GM10248 (cell line): ENCODE measurements around the gene SLC27A2.
A peak's percentile ranks its signal among the peaks of the same experiment; 100 is the strongest.
"Not testable (repeated sequence)": the region's sequence is repeated elsewhere in the genome, so short reads cannot be mapped to it uniquely, and the experiment has no call there.

Experiments
- CTCF ChIA-PET: fragments of 300-600 bp; sonication (Branson Sonifier 250); formaldehyde crosslinking; extraction: SDS; loops from one replicate; lab custom pipeline; 2021; ENCODE audit warnings: antibody characterized with exemption; lab: Yijun Ruan, JAX
- POLR2A ChIA-PET: fragments of 350-650 bp; sonication (Branson Sonifier 250); formaldehyde crosslinking; extraction: SDS; loops from one replicate; lab custom pipeline; 2020; ENCODE audit warnings: antibody characterized with exemption; lab: Yijun Ruan, JAX
- DNase-seq: peaks from one replicate; pipeline ENCODE4 v3.0.0; 2012; ENCODE audit errors: extremely low spot score
- TF ChIP-seq, protein P1 (sequence below): IDR thresholded peaks from 2 replicates; pipeline ENCODE4 v1.5.1; 2012; ENCODE audit warnings: mild to moderate bottlenecking, low read depth; ENCODE audit errors: extremely low read depth, missing control alignments, control extremely low read depth

Gene SLC27A2

DNA sequence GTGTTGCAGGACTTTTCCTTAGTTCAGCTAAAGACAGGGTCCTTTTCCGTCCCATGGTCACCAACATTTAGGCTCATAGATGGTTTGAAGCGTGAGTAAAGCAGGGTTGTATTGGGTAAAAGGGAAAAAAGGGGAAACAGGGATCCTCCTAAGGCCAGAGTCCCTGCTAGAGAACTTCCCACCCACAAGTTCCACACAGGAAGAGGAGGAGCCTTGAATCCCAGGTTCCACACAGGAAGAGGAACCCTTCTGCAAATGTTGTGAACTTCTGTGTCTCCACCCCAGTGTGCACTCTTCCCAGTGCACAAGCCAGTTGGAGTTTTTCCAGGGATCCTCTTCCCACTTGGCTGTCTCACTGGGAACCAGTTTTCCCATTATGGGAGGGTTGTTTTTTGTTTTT is 35.4 kb upstream of the SLC27A2 start:
- POLR2A ChIA-PET, result no interaction called here
- TF ChIP-seq, protein P1, sequence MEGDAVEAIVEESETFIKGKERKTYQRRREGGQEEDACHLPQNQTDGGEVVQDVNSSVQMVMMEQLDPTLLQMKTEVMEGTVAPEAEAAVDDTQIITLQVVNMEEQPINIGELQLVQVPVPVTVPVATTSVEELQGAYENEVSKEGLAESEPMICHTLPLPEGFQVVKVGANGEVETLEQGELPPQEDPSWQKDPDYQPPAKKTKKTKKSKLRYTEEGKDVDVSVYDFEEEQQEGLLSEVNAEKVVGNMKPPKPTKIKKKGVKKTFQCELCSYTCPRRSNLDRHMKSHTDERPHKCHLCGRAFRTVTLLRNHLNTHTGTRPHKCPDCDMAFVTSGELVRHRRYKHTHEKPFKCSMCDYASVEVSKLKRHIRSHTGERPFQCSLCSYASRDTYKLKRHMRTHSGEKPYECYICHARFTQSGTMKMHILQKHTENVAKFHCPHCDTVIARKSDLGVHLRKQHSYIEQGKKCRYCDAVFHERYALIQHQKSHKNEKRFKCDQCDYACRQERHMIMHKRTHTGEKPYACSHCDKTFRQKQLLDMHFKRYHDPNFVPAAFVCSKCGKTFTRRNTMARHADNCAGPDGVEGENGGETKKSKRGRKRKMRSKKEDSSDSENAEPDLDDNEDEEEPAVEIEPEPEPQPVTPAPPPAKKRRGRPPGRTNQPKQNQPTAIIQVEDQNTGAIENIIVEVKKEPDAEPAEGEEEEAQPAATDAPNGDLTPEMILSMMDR, result no peak
- CTCF ChIA-PET, result interaction anchor here (0.6 to 2.3 kb wide), 7 partner anchors 8 to 1790 kb away, joined by 3 to 9 read pairs (median 6); no protein-coding TSS in a partner anchor
- no peak for DNase-seq

DNA sequence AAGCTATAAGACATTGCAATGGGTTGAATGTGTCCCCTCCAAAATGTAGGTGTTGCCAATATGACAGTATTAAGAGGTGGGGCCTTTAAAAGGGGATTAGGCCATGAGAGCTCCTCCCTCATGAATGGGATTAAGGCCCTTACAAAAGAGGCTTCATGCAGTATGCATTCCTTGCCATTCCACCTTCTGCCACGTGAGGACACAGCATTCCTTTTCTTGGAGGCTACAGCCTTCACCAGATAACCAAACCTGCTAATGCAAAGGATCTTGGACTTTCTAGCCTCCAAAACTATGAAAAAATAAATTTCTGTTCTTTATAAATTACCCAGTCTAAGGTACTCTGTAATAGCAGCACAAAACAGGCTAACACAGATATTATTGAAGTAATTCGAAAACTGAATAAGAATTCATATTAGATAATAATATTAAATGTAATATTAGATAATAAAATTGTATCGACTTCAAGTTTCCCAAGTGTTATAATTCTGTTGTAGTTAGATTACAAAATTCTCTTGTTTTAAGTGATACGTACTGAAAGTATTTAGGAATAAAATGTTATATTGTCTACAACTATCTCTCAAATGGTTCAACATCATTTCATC is 33.5 kb upstream of the SLC27A2 start:
- ChIA-PET POLR2A (no interaction called here), CTCF (interaction anchor here (1.0 to 1.6 kb wide), 5 partner anchors 9 to 1286 kb away, joined by 3 to 6 read pairs (median 3); partner anchors contain the start of gene GALK2)
- no peak for DNase-seq
- TF ChIP-seq, protein P1, result peak; percentile 50

DNA sequence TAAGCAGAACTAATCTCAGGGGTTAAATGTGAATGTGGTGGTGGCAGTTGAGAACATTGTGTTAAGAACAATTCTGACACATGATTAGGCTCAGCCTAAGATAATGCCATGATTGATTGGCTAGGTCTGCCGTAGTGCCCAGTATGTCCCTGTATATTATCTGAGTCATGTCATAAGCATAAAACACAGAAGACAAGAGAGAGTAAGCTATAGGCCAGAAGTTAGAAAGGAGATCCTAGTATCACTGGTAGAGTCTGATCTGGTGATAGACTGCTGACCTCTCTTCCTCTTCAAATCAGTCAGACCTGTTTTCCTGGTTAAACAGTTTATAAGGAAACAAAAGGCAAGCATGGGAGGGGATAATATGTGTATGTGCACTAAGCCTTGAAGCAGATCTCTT is 32.9 kb upstream of the SLC27A2 start:
- ChIA-PET POLR2A (no interaction called here), CTCF (interaction anchor here (1.0 to 1.6 kb wide), 4 partner anchors 8 to 1287 kb away, joined by 3 to 6 read pairs (median 4); no protein-coding TSS in a partner anchor)
- TF ChIP-seq, protein P1, result no peak
- no peak for DNase-seq

DNA sequence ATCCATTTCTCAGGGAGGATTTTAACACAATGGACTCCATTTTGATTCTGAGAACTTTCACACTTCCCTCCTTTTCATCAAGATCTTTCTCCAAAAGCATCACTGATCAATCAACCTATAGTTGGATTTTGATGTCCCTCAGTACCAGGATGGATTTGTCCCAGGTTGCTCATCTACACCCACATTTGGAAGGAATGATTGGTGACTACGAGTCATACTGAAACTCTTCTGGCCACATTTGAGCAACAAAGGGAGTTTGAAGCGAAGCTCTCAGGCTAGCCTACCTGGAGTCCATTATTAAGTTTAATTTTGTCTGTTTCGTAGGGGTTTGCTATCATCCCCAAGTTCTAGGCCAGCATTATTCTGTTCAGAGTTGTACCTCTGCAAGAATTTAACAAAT is 31.6 kb upstream of the SLC27A2 start:
- no peak for DNase-seq
- POLR2A ChIA-PET, result no interaction called here
- TF ChIP-seq, protein P1, result no peak
- CTCF ChIA-PET, result no interaction called here

DNA sequence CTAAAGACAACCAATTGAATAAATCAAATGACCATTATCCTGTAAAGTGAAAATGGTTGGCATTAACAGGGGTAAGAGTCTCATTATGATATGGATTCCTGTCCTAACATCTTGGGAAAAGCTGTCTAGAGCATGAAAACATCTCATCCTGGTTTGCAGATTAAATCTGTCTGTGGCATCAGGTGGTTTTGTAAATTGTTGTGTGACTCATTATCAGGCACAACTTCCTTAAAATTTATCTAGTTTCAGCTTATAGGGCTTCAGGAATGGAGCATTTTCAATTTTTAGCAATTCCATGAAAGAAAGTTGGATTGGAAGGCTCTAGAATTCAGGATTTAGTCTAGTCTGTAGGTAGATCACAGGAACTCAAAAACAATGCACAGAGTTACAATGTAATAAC is 31.1 kb upstream of the SLC27A2 start:
- POLR2A ChIA-PET, result no interaction called here
- TF ChIP-seq, protein P1, result no peak
- CTCF ChIA-PET, result interaction anchor here (1.1 to 1.2 kb wide), 2 partner anchors 9 to 165 kb away, joined by 3 read pairs; no protein-coding TSS in a partner anchor
- no peak for DNase-seq

DNA sequence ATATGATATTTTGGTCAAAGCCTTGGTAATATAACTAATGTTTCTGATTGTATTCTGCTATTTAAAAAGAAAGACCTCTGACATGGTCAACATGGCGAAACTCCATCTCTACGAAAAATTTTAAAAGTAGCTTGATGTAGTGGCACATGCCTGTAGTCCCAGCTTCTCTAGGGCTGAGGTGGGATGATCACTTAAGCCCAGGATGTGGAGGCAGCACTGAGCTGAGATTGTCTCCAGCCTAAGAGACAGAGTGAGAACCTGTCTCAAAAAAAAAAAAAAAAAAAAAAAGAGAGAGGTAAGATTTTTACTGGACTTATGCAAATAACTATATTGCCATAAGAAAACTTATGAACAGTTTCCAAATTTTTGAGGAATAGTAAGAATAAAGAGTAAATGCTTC is 30.5 kb upstream of the SLC27A2 start:
- no peak for DNase-seq
- TF ChIP-seq, protein P1, result no peak
- ChIA-PET CTCF (interaction anchor here (1.1 to 1.2 kb wide), 2 partner anchors 9 to 165 kb away, joined by 3 read pairs; no protein-coding TSS in a partner anchor), POLR2A (no interaction called here)

DNA sequence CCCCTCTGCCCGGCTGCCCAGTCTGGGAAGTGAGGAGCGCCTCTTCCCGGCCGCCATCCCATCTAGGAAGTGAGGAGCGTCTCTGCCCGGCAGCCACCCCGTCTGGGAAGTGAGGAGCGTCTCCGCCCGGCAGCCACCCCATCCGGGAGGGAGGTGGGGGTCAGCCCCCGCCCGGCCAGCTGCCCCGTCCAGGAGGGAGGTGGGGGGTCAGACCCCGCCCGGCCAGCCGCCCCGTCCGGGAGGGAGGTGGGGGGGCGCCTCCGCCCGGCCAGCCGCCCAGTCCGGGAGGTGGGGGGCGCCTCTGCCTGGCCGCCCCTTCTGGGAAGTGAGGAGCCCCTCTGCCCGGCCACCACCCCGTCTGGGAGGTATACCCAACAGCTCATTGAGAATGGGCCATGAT is 23.8 kb upstream of the SLC27A2 start:
- DNase-seq, POLR2A ChIA-PET, CTCF ChIA-PET: not testable (repeated sequence)
